GM19452 (cell line): ENCODE data around the gene PPP5C.
"Not testable (repeated sequence)": the region's sequence is repeated elsewhere in the genome, so short reads cannot be mapped to it uniquely, and the experiment has no call there.

Source experiments
- ATAC-seq: cut with Tn5 transposase; IDR thresholded peaks from one replicate; pipeline ENCODE4 v1.9.1; 2021; ENCODE audit not compliant: unreplicated experiment

Gene PPP5C

GRCh38 chr19:46407856-46408663, 61.2 kb downstream of the PPP5C start:
- ATAC-seq: no peak

- no peak for ATAC-seq
Measured at GRCh38 chr19:46408664-46409039, 61.8 kb downstream of the PPP5C start.

- ATAC-seq: no peak
Measured at GRCh38 chr19:46409191-46409590, 62.3 kb downstream of the PPP5C start.

- ATAC-seq: no peak
Measured at GRCh38 chr19:46410205-46411087, 63.6 kb downstream of the PPP5C start.

- ATAC-seq: no peak
Measured at GRCh38 chr19:46411088-46411924, 64.4 kb downstream of the PPP5C start.

GRCh38 chr19:46411925-46412649, 65.2 kb downstream of the PPP5C start:
- no peak for ATAC-seq

DNA sequence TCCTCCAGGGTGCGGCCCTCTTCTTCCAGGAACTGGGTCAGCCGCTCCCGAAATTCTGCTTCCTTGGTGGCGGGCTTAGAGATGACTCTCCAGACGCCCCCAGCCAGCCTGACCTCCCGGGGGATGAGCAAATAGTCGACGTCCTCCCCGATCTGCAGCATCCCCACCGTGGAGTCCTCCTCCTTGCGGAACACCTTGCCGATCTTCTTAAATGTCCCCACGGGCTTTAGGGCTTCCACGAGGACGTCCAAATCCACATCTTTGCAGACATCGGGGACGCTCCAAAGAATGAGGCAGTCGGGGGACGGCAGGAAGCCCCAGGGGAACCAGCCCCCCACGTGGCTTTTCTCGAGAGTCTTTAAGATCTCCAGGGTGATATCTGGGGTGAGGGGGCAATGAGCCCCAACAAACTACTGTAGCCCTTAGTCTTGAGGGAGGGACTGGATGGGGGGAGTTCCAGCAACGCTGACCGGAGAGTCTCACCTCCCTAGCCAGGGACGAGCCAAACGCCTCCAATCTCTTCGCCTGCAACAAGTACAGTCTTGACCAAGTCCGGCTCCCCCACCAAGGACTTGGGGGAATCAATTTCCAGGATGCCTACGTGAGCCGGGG, 65.9 kb downstream of the PPP5C start:
- no peak for ATAC-seq

DNA sequence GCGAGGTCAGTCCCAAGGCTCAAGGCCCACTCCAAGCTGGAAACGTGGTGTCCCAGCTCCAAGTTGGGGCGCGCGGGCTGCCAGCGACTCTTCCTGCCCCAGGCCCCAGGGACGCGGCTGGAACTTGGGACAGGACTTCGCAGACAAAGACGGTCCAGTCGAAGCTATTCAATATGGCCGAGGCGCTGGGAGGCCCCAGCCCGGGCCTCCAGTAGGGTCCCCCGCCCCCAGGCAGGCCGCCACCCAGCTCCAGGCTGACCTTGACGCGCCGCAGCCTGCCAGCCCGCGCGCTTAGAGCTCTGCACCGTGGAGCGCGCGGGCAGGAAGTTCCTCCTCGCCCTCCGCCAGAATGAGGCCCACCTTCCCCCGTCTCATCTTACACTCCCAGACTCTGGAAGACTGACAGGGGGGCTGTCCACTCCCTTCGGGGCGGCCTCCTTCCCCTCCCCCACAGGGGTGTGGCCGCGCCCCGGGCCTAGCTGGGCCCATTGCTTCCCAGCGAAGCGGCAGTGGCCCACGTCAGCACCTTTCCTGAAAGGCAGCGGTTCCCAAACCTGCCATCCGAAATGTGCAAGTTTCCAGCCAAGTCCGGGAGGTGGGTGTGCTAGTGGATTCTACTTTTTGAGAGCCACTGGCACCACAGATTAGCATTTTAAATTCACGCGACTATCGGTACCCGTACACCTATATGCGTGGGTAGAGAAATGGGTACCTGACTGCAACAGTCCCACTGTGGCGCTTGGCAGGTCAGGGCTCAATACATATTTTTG, 66.6 kb downstream of the PPP5C start, which contains the start of gene CCDC8:
CCDC8 (minus strand) TSS at position 303 of the 770 bp plus-strand sequence. CDS start 754 bp downstream, outside the sequence.
- no peak for ATAC-seq

DNA sequence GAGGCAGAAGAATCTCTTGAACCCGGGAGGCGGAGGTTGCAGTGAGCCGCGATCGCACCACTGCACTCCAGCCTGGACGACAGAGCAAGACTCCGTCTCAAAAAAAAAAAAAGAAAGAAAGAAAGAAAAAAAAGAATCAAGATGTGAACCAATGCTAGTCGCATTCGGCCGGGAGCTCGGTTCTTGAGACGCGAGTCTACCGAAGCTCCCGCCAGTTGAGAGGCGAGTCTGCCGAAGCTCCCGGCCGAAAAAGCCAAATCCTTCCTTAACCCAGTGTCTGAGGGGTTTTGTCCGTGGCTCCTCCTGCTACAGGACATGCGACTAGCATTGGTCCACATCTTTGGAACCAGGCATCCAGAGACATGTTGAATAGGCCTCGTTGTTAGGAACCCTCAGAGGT, 68.0 kb downstream of the PPP5C start:
- ATAC-seq: not testable (repeated sequence)

DNA sequence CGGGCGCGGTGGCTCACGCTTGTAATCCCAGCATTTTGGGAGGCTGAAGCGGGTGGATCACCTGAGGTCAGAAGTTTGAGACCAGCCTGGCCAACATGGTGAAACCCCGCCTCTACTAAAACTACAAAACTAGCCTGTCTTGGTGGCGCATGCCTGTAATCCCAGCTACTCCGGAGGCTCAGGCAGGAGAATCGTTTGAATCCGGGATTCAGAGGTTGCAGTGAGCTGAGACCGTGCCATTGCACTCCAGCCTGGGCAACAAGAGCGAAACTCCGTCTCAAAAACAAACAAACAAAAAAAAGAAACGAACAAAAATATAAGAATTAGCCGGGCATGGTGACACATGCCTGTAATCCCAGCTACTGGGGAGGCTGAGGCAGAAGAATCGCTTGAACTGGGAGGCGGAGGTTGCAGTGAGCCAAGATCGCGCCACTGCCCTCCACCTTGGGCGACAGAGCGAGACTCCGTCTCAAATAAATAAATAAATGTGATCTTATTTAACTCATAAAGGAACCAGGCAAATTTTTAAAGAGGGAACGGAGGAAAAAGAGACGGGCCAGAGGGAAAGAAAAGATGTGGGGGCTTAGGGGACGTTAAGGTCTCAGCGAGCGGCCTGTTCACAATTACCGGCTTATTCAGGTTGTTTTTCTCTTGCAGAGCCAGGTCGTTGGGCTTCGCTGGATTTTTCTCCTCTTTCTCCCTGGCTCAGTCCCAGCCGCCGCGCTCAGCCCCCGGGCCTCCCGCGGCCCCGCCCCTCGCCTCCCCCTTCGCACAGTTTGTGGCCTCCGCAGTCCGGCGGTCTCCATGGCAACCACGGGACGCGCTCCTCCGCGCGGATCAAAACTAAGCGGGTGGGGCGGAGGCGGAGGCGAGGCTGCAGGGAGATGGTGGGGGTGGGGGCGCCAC, 69.2 kb downstream of the PPP5C start:
- not testable (repeated sequence) for ATAC-seq

DNA sequence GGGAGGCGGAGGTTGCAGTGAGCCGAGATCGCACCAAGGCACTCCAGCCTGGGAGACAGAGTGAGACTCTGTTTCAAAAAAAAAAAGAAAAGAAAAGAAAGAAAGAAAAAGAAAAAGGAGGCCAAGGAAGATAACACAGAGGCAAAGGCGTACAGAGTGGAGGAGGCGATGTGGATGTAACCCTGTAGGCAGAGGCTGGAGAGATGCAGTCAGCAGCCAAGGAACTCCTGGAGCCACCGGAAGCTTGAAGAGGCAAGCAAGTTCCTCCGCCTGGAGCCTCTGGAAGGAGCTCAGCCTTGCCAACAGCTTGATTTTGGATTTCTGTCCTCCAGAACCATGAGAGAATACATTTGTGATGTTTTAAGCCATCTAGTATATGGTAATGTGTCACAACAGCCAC, 73.2 kb downstream of the PPP5C start:
- ATAC-seq: no peak

GRCh38 chr19:46422344-46422743, 75.5 kb downstream of the PPP5C start:
- ATAC-seq: no peak

DNA sequence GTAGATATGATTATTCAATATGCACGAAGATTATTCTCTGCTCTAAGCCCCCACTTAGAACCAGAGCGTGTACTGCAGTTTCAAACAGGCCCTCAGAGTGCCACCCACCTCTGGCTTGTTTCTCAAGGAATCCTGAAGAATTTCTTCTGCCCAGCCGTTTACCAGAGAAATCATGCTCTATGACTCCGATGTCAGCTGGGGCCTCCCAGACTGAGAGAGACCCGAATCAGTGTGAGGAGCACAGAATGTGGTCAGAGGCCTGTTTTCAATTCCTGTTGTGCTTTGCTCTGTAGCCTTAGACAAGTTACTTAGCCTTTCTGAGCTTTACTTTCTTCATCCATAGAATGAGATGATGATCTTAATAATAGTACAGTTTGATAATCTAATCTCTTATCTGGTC, 76.3 kb downstream of the PPP5C start:
- ATAC-seq: no peak

DNA sequence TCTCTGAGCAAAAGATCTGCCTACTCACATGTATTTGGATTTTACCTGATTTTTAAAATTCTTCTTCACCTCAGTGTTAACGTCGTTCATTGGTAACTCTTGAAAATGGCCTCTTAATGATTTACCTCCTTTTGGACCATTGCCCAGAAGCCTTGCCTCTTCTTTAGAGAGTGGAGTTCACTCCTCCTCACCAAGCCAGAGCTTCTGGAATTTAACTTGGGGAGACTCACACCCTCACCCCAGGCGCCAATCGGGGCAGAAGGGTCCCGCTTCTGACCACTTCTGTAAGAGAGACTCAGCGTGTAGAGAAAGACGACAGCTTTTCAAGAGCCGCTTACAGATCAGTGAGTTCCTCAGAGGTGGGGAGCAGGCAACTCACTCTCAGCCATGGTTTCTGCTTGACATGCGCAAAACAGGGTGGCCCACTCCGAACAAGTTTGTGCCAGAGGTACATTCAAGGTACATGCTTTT, 79.2 kb downstream of the PPP5C start:
- ATAC-seq: no peak

DNA sequence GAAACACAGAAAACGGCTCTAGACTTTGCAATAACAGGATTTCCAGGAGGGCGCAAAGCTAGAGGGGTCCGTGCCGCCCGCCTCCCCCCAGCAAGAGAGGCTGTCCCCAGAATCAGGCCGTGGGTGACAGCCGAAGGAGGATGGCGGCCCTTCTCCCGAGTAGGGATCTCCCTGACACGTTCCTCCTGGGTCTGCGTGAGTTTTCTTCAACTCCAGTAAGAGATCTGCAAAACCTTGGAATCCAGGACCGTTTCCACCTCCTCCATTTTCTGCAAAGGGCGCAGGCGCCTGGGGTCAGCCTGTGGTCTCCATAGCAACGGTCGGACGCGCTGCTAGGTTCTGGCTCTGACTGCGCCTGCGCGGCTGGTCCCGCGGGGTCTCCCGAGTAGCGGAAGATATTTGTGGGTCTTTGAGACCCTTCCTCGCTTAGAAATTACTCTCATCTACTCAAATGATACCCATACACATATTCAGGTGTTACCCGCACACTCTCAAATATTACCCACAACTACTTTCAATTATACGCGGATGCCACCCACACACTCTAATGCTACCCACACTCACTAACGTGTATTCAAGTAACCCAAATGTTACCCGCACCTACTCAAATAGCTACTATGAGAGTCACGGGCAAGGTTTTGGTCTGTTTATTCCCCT, 79.7 kb downstream of the PPP5C start:
- ATAC-seq: no peak

DNA sequence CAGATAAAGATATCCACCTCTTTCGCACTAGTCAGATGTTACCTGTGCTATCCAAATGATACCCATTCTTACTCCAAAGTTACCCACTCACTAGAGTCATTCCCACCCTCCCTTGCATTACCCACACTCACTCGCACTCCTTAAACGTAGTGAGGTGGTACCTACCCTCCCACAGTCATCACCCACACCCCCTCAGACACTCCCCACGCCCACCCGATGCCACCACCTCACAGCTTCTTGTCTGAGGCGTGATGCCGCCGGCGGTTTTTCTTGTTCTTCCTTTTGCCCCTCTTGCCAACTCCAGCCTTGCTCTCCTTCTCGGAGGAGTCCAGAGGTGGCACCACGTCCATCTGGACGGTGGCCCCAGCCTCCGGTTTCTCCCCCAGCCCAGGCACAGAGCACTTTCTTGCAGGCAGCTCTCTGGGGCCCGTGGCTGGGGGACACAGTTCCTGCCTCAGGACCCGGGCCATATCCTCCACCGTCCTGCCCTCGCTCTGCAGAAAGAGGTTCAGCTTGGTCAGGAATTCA, 80.7 kb downstream of the PPP5C start:
- no peak for ATAC-seq
